ENCODE measurements around the gene GABRA1.

DNA sequence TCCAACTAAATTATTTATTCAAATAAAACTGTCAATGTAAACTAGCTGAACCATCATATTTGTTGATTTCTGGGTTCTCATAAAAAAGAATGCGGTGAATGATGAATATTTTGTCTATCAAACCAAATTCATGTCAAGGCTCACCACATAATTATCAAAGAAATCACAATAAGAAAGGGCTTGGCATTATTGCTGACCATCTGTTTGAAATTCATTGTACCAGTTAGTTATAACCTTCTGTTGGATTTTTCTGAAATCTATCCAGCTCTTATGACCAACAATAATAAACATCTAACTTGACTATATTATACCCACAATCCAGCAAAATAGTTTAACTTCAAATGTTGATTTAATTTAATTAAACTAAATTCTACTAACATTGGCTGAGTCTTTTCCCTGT is 53.1 kb downstream of the GABRA1 start:
- TF ChIP-seq, protein P1, sequence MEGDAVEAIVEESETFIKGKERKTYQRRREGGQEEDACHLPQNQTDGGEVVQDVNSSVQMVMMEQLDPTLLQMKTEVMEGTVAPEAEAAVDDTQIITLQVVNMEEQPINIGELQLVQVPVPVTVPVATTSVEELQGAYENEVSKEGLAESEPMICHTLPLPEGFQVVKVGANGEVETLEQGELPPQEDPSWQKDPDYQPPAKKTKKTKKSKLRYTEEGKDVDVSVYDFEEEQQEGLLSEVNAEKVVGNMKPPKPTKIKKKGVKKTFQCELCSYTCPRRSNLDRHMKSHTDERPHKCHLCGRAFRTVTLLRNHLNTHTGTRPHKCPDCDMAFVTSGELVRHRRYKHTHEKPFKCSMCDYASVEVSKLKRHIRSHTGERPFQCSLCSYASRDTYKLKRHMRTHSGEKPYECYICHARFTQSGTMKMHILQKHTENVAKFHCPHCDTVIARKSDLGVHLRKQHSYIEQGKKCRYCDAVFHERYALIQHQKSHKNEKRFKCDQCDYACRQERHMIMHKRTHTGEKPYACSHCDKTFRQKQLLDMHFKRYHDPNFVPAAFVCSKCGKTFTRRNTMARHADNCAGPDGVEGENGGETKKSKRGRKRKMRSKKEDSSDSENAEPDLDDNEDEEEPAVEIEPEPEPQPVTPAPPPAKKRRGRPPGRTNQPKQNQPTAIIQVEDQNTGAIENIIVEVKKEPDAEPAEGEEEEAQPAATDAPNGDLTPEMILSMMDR (IDR thresholded peaks at IDR 0.05), result no peak
- no peak for TF ChIP-seq POLR2A (IDR thresholded peaks at IDR 0.05)
- no peak for TF ChIP-seq POLR2AphosphoS5 (IDR thresholded peaks at IDR 0.05)
- TF ChIP-seq EP300 (IDR thresholded peaks at IDR 0.05), result no peak
